NCI-H2196 treated with DMSO at 0.1 percent for 48 hours (cell line): ENCODE measurements around the gene ZNF175.

Experiments used
- DNase-seq: peaks from one replicate; lab custom pipeline; 2025; ENCODE audit not compliant: unreplicated experiment; lab: John Stamatoyannopoulos, UW

ZNF175 gene

DNA sequence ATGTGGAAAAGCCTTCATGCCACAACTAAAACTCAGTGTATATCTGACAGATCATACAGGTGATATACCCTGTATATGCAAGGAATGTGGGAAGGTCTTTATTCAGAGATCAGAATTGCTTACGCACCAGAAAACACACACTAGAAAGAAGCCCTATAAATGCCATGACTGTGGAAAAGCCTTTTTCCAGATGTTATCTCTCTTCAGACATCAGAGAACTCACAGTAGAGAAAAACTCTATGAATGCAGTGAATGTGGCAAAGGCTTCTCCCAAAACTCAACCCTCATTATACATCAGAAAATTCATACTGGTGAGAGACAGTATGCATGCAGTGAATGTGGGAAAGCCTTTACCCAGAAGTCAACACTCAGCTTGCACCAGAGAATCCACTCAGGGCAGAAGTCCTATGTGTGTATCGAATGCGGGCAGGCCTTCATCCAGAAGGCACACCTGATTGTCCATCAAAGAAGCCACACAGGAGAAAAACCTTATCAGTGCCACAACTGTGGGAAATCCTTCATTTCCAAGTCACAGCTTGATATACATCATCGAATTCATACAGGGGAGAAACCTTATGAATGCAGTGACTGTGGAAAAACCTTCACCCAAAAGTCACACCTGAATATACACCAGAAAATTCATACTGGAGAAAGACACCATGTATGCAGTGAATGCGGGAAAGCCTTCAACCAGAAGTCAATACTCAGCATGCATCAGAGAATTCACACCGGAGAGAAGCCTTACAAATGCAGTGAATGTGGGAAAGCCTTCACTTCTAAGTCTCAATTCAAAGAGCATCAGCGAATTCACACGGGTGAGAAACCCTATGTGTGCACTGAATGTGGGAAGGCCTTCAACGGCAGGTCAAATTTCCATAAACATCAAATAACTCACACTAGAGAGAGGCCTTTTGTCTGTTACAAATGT lies 16.4 kb downstream of the ZNF175 start:
- no peak for DNase-seq

DNA sequence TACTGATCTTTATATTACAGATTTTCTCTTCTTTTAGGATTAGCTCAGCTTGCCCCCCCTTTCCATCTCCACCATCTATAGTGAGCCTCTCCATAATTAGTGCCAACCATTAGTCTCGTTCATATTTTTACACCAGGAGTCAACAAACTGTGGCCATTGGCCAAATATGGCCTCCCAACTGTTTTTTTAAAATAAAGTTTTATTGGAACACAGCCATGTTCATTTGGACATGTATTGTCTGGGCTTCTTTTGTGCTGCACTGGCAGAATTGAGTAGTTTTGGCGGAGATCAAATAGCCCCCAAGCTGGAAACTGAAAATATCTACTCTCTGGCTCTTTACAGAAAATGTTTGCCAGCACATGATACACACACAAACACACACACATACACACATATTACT lies 18.4 kb downstream of the ZNF175 start:
- DNase-seq = no peak

DNA sequence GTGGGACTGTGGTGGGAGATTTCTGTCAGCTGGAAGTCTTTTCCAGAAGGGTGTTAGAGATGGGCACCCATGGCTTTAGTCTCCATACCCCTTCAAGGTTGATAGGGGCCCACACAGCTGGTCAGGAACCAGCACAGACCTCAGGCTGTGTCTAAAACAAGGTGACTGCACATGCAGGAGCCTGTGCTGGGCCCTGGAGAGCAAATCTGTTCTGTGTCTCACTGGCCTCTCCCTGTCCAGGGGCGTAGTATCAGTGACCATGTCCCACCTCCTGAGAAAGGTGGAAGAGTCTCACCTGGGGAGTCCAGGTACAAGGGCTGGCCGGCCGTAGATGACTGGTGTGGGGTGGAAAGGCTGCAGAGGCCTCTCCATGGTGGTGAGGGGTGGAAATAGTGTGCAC lies 19.4 kb downstream of the ZNF175 start:
- no peak for DNase-seq

DNA sequence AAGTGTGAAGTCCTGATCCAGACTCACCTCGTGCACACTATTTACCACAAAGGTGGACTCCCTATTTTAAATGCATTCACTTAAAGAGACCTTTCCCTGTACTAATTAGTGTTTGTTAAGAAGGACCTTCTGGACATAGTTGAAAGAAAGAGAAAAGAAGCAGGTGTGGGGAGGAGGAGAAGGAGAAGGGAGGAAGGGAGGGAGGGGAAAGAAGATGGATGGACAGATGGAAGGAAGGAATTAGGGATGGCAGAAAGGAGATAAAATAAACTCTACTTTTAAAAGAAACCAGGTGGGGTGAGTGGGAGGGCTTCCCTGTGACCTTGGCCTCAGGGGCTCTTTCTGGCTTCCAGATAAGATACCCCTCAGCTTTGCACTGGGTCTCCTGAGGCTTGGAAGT lies 21.4 kb downstream of the ZNF175 start:
- no peak for DNase-seq

DNA sequence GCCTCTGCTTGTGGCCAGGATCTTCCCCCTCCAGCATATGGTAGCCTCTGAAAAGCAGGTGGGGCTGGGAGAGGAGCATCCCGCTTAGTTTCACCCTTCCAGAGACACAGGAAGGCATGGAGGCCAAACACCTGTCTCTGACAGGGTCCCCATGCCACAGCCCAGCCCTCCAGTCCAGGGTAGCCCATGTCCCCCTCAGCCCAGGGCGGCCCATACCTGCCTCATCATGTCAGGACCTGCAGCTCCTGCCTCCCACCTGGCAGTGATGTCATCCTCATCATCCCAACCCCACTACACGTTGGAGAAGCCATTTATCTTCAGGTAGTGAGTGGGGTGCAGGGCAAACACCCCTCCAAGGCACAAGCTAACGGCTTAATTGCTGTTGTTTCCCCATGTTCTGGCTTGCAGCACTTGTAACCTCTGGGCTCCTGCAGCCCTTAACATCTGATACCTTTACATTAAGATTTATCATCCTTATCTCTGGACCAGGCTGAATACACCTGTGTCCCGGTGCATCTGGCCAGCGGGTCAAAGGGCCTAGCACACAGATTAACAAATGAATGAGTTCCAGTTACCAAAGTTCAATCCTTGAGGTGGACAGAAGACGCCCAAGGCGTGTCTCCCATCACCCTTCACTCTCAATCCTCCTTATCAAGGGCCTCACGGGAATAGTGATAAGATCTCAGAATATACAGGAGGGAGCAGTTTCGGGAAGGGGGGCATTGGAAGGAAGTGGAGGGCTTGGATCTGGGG lies 22.2 kb downstream of the ZNF175 start:
- DNase-seq = no peak

DNA sequence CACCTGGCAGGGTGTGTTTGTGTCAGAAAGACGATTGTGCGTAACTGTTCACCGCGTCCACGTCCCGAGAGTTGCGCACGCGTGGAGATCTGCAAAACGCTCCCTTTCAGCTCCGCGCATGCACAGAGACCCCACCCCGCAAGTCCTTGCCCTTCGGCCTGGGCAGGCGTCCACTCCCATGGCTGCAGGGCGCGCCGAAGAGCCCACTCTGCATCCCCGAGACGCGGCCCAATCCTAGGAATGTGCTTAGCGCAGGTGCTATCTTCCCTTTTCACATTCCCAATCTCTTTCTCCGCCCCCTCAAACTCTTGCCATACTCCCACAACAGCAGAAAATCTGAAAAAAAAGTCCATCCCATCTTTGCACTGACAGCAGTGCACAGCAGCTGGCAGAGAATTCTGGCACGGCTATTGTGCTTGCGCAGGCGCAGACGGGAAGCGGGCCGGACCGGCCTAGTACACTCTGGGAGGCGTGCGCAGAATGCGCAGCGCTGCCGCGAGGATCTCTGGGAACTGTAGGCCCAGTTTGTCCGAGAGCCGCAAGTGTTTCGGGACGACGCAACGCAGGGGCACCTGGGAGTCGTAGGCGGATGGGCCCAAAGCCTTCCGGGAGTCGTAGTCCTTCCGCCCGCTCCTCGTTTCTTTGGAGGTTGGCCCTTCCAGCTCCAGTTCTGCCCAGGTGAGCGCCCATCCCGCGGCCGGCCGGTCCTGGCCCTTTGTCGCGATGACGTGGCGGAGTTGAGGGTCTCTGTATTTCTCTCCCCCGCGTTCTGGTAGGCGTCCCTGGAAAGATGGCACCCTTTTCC lies 23.1 kb downstream of the ZNF175 start:
- peak; percentile 91 for DNase-seq

DNA sequence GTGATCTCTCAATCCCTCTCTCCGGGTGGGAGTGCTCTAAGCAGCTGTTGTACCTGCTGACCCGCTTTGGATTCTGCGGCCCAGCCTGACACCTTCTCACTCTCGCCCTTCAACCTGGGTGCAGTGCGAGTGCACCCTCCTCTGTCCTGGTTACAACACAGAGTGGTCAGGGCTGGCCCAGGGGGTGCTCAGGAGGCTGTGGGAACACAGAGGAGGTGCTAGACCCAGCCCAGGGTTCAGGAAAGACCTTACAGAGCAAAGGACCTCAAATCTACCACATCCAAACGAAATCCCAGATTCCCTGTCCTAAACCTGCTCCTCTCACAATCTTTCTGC lies 23.7 kb downstream of the ZNF175 start:
- DNase-seq = no peak

DNA sequence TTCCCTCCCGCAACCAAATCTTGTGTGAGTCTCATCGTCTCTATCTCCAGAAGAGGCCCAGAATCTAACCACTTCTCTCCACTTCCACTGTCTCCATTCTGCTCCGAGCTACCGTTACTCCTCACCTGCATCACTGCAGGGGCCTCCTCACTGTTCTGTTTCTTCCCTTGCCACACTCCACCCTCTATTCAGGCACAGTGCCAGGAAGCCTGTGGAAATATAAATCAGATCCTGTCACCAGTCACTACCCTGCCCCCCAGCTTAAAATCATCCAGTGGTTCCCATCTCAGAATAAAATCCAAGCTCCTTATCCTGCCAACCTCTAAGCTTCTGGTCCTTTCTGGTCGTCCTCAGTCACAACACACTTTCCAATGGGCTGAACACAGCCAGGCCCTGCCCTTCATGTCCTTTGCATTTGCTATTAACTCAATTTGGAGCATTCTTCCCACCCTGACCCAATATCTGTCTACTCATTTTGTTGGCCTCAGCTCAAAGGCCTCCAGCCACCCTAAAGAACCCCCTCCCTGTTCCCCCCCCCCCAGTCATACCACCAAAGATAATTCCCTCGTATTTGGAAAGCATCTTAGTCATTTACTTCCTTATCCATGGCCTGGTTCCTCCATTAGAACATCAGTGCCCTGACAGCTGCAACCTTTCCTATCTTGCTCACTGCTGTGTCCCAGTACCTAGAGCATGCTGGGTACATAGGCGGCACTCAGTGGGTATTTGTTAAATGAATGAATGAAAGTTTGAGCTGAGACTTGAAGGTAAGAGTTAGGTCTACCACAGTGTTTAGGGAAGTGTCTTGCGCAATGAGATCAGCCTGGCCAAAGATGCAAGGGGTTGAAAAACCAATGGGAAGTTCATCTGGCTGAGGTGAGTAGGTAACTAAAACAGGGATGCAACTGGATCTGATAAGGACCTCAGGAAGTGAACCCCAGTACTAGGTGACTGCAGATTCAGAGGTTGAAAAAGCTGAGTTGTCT lies 24.4 kb downstream of the ZNF175 start:
- DNase-seq = no peak

DNA sequence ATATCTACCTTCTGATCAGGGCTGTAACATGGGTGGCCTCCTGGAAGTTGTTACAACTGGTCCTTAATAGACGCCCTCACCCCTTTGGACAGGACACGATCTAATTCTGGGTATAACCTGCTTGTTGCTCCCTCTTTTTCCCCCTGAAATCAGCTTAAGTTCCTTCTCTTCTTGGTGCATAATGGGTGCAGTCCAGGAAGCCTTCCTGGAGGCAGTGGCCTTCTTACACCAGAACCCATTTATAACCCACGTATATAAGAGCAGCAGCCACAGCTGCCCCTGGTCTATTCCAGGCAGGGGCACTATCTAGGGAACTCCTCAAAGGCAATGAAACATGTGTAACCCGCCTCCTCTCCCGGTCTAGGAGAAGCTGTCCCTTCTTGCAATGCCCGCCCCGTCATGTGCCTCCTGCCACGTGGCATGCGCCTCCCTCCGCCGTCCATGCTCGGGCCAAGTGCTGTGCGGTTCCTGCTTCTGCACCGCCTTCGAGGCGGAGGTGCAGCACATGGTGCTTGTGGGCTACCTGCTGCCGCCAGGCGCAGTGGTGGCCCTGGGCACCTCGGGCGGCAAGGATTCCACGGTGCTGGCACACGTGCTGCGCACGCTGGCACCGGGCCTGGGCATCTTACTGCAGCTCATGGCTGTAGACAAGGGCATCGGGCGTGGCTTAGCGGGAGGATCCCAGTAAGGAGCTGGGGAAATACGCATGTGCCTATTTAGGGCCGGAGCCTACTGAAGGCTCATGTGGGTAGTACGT lies 27.3 kb downstream of the ZNF175 start:
- no peak for DNase-seq

DNA sequence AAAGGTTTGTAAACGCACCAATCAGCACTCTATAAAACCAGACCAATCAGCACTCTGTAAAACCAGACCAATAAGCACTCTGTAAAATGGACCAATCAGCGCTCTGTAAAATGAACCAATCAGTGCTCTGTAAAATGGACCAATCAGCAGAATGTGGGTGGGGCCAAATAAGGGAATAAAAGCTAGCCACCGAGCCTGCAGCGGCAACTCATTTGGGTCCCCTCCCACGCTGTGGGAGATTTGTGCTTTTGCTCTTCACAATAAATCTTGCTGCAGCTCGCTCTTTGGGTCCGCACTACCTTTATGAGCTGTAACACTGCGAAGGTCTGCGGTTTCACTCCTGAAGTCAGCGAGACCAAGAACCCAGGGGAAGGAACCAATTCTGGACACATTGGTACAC lies 28.0 kb downstream of the ZNF175 start:
- no peak for DNase-seq

DNA sequence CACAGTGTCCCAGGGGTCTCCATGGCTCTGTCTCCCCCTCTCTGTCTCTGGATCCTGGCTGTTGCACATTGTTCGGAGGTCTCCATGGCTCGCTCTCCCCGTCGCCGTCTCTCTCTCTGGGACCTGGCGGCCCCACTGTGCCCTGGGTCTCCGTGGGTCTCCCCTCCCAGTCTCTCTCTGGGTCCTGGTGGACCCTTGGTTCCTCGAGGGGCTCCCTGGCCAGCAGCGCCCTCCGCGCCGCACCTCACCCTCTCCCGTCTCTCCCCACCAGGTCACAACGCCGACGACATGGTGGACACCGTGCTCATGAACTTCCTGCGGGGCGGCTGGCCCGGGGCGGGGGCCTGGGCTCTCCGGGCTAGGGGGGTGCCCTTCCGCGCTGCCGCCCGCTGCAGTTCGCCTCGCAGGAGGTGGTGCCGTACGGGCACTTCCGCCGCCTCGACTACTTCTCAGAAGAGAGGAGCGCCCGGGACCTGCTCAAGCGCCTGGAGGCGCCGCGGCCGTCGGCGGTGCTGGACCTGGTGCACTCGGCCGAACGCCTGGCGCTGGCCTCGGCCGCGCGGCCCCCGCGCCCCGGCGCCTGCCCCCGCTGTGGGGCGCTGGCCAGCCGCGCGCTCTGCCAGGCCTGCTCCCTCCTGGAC lies 30.0 kb downstream of the ZNF175 start:
- no peak for DNase-seq

DNA sequence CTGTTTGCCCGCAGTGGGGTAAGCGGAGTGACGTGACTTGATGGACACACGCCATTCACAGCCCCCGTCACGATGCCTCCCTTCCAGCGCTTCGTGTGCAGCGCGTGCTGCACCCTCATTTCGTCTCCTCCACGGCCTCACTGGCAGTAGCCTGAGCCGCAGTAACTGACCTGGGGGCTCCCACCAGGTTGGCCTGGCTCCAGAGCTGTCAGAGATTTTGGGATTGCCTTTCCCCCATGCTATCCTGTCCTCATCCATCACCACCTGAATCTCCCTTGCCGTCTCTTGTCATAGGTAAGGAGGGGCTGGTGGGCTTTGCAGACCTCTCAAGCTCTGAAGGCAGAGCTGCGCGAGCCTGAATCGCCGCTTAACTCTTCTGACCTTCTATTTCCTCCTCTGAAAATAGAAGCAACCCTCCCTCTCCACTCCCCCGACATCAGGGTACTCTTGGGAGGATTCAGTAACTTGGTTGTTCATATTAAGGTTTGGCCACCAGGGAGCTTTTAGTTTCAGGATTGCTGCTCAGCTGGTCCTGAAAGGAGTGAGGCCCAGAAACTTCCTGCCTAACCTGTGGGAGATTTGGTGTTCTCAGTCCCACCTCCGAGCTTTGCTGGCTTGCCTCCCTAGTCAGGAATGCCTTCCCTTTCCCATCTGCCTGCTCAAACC lies 31.2 kb downstream of the ZNF175 start:
- DNase-seq = no peak

DNA sequence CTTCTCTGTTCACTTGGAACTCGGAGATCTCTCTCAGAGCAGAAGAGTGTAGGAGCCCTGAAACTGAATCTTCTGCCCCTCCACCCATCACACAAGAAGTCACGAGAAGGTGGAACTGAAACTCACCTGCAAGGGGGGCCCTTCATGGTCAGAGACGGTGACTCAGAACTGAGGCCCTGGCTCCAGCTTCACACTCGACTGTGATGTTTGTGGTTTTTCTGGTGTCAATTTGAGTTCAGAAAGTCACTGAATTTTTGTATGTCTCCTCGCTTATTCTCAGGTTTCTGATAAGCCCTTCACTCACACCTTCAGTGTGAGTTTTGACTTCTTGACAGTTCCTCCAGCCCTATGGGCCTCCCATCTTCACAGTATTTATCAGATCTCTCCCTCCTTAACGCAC lies 36.0 kb downstream of the ZNF175 start:
- no peak for DNase-seq

DNA sequence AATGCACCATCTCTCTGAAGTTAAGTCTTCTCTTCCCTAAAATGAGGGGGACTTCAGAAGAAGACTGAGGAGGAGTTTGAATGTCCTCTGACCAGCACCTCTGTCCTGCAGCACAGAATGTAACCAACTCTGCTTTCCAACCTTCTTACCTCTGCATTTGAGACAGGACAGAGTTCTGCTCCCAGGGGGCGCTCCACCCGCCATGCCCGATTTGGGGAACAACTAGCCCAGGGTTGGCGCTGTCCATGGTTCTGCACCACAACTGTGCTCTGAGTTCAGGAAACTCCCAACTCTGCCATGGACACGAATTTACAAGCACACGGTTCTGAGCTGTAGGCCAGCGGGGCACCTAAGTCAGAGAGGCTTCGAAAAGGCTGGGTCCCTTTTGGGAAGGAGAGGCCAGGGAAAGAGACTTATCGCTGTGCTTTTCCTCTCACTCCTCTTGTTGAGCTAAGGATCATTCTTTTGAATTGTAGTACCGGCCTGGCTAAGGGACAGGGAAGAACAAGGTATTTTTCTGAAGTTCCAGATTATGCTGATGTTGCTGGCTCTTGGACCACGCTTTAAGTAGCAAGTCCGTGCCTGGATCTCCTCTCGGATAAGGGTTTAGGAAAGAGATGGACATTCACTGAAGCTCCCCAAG lies 37.0 kb downstream of the ZNF175 start:
- DNase-seq = no peak

DNA sequence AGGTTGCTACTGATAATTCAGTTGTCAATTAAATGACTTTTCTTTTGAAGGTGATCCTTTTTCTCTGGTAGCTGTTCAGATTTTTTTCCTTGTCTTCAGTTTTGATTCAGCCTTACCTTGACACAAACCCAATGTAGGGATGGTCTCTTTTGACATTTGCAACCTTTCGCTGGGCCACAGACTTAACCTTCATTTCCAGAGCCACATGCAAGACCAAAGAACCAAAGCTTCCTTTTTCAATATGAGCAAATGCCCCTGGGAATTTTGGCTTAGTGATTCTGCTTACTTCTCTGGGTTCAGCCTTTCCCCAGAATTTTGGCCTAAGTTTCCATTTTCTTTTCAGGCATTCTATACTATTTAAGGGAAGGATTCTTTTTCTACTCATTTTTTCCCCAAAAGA lies 39.5 kb downstream of the ZNF175 start:
- no peak for DNase-seq

DNA sequence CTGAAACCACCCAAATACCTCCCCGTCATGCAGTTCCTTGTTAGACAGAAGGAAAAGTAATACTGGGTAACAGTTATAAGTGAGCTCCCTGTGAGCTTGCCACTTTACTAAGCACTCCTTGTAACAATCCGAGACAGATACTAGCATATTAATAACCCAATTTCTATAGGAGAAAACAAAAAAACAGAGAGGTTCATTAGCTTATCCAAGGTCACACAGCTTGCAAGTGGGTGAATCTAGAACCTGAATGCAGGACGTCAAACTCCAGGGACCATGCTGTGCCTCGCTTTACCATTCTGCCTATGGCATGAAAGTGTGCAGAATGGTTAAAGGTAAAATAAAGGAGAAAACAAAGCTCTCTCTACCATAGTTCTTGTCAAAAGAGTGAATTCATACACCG lies 43.7 kb downstream of the ZNF175 start:
- DNase-seq = no peak

DNA sequence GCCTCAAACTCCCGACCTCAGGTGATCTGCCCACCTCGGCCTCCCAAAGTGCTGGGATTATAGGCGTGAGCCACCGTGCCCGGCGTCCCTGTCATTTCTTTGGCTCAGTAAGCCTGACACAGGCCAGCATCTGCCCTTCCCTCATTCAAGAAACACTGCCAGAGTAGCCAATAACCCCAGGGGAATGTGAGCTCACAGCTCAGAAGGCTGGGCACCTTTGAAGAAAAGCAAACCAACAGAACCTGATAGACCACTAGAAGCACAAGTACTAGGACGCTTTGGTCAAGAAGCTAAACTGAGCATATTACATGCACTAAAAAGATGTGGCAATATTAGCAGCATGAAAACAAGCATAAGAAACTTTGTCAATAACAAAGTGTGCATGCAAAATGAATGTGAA lies 44.9 kb downstream of the ZNF175 start:
- DNase-seq = no peak

DNA sequence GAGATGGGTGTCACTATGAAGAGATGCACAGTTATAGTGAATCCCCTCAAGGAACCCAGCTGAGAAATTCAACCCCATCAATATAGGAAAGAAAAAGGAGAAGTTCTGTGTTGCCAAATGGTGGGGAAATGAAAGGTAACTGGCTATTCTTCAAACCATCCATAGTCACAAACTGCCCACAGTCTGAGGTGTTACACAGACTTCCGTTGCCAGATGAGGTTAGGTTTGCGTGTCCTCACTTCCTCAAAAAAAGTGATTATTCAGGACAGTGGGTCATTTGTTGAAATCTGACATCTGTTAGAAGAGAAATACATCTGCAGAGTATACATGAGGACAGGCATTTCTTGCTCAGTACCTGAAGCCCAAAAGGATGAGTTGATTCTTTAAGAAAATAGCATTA lies 50.1 kb downstream of the ZNF175 start:
- no peak for DNase-seq
